GM21717 (cell line): ENCODE measurements around the gene SMAP1.
A peak's percentile ranks its signal among the peaks of the same experiment; 100 is the strongest.

Experiments used
- ATAC-seq: cut with Tn5 transposase; IDR thresholded peaks from one replicate; pipeline ENCODE4 v1.9.1; 2021; ENCODE audit warnings: mild to moderate bottlenecking, moderate library complexity; ENCODE audit not compliant: unreplicated experiment

The SMAP1 gene

DNA sequence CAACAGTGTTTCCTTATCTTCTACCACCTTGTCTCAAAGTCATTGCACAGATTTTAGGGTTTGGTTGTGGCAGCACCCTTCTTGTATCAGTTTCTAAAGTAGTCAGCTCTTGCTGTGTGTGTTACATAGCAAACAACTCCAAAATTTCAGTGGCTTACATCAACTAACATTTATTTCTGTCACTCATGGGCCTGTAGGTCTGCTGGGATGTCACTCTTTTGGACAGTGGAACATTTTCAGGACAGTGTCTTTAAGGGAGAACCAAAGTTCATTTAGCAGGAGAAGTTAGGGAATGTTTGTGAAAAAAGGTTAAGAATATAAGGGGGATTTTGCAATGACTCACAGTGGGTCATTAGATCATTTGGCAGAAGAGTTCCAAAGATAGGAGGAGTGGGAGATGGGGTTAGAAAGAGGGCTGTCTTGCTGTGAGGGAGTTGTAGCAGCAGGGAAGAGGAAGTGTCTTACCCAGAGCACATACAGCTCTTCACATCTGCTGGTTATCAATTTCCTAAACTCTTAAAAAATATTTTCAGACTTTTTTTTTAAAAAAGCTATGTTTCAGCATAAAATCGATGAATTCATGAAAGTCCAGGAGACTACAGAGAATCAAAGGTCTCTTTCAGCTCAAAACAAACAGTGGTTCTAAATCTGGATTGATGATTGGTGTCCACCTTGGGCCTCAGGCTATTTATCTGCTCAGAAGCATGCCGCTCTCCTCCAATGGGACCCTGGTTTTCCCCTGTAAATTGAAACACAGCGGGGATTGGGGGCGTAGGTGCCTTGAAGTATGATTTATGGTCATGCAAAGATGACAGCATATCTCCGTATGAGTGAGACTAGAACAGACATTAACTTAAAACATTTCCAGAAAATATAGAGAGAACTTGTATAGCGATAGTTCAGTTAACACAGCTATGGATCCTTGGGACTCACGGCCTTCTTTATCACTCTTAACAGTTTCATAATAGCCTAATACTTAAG is 171.9 kb downstream of the SMAP1 start:
- ATAC-seq: peak; percentile 67

DNA sequence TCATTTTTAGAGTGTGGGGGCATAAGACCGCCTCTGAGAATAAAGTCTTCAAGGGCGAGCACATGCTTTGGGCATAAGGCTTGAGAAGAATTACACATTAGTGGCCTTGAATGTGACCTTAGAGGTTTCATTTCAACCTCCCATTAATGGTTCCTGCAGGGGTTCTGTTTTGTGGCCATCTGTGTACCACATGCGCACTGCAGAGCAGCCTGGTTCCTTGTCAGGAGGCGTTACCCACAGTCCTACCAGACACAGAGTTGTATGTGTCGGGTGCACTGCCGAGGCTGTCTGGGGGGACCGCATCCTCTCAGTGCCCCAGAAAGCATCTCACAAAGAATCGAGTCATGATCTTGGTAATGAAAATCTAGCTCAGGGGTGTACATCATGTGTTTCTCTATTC is 173.4 kb downstream of the SMAP1 start:
- no peak for ATAC-seq

DNA sequence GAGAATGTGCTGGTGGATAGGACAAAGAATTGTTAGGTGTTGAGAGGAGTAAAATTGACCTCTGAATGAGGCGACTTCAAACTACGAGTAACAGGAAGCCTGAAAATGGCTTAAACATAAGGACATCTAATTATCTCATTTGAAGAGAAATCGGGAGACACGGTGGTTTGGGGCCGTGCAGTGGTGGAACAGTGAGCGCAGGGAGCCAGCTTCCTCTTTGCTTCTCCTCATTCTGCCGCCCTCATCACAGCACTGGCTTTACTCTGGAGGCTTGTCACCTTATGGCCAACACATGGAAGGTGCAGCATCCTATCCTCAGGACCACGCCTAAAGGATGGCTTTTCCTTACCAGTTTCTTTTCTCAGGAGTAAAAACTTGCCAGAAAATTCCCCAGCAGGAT is 174.9 kb downstream of the SMAP1 start:
- no peak for ATAC-seq

DNA sequence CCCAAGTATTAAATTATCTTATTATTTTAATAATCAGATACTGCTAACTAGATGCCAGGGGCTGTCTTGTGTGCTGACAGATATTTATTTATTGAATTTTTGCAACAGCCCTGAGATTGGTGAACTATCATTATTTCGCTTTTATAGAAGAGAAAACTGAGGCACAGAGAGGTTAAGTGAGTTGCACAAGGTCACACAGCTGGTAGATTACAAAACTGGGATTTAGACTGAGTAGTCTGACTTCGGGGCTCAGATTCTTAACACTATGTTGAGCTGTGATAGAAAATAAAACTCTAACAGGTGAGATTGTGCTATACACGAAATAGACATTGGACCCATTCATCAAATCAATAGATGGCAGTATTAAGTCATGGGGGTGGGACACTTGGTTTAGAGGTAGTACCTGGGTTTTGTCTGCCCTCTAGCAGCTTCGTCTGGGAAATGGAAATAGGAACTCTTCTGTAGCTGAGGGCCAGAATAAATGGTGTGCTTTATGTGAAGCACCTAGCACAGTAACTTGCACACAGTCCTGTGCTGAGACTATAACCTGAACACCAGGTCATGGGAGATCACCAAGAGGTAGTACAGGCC is 175.7 kb downstream of the SMAP1 start:
- no peak for ATAC-seq

DNA sequence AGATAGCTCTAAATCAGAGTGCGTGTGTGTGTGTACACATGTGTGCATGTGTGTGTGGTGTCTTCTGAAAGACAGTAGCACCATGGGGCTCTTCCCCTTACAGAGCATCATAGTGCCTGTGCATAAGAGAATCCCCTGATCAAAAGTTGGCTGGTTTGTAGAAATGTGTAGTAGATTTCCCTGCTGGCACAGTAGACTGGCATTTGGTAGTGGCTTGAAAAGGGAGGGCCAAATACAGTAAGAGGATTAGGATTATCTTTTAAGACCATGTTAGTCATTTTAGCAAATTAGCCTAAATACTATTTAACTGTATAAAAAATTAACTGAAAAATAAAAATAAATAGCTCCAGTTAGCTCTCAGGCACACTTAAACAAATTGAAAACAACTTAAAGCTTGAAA is 176.6 kb downstream of the SMAP1 start:
- no peak for ATAC-seq

DNA sequence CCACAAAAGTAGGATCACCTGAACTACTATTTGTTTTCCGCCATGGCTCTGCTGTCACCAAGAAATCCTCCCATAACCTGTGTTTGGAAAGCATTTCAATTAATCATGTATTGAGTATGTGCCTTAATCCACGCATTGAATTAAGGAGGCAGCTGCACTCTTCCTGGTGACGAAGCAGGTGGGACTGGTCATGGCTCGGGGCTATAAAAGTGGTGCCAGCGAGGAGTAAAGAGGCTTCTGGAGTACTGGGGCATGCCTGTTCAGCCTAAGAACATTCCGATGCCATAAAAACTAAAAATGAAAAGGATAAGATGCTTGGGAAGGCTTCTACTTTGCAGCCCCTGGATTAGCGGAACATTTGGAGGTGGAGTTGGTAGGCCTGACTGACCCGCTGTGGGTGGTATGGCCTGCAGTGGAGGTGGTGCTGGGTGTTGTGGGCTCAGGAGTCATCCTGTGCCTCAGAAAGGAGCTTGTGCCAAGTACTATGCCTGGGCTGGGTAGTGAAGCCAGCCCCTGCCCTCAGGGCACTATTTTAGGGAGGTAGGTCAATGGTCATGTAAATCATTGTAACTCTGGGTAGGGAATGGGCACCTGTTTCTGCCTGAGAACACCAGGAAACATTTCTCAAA is 178.6 kb downstream of the SMAP1 start:
- ATAC-seq: no peak

DNA sequence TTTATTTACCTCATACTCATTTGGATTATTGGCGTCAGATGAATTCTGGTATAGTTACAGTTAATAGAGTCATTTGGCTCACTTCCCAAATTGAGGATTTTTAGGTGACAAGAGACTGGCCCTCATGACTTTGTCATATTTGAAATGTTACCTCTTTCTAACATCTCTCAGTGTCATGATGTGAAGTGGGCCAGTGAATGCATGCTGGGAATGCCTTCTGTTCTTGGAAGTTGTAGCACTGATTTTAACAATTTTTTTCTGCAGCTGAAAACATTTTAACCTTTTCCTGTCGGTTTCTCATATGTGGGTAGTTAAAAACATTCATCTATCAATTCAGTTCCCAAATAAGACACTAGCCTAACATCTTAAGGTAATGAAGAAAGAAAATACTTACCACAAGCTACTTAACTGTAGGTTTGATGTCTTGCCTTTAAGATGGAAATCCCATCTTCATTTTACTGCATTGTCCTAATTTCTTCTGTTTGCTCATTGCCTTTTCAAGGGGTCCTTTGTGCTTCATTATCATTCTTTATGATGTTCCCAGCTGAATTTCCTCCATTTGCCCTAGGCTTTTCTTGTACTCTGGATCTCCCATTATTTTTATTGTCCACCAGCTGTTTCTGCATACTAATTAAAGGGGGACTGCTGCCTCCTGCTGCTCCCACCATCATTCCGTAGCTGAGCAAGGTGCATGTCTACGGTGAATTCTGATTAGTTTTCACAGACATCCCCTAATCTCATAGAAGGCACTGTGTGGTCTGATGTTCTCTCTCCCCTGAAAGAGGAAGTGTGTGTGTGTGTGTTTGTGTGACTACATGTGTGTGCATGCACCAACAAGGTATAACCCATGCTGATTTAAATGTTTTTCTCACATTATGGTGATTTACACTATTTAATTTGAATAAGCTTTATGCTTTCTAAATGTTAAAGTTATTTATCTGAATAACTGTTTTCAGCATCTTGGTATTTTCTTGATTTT is 179.7 kb downstream of the SMAP1 start:
- ATAC-seq: no peak

DNA sequence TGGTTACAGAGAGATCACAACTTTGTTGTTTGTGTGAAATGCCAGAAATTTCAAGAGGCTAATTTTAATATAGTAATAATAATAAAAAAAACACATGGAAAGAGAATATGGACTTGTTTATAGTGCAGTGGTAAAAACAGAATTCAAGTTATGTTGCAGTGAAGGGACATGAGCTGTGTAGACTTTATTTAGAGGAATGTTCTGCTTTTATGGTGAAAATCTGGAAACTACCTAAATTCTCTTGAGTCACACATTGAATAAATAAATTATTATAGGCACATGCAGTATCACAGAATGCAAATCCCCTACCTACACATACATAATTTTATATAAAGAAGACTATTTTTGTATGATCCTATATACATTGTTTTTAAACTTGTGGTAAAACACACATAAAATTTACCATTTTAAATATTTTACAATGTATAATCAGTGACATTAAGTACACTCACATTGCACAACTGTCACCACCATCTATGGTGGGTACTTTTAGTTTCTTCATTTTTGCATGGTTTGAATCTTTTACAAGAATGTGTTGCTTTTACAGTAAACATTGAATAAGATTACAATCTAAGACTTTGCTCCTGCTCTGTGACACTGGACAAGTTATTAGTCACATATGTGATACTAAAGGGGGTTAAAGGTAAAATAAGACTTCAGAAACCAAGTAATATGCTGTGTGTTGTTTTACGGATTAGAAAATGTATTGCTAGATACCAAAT is 181.8 kb downstream of the SMAP1 start:
- ATAC-seq: no peak

DNA sequence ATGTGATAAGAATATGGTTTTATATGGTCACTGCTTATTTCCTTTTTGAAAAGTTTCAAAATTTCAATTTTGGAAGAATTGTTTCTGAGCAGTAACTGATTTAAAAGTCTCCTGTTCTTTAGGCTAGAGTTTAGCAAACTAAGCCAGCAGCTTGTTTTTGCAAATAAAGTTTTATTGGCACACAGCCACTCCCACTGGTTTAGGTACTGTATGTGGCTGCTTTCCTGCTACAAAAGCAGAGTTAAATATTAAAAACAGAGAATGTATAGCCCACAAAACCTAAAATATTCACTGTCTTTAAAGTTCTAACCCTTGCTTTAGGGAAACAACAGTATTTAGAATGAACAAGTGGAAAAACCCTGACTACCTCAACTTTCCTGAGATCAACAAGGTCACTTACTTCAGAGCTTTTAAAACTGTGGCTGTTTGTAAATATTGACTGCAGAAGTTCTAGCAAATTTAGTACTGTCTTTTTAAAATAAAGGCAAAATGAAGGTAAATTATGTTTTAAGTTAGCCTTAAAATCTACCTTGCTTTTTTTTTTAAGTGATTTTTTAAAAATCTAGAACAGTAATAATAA is 185.1 kb downstream of the SMAP1 start:
- ATAC-seq: no peak

DNA sequence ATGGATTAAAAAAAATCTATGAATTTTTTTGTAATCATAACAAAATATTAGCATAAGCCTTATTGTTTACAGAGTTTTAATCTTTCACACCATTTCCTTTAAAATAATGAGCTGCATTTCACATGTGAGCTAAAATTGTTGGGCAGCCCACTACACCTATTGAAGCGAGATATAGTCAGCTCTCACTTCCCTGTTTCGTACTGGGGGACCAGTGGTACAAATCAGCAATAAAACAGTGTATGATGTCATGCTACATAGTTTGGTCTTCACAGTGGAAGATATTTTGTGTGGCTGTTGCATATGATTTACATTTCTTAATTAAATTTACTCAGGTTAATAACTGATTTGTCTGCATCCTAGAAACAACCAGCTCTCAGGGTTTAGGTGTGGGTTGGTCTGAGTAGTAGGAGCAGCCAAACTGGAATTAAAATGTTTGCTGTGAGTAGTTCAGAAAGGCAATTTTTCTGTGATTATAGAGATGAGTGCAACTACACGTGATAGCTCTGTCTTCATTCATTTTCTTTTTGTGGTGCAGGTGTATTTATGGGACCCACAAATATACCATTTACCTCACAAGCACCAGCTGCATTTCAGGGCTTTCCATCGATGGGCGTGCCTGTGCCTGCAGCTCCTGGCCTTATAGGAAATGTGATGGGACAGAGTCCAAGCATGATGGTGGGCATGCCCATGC is 189.8 kb downstream of the SMAP1 start:
- ATAC-seq: peak; percentile 98

DNA sequence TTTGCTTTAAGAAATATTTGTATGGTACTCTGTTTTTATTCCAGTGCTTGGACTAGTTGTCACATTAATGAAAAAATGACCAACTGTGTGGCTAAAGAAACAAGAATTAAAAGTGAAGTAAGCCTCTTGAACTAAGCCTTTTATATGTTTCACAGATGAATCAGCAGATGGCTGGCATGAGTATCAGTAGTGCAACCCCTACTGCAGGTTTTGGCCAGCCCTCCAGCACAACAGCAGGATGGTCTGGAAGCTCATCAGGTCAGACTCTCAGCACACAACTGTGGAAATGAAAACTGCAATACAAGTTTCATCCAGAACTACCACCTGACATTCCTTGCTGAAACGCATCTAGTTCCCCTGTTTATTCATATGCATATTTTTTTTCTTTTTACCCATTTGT is 192.4 kb downstream of the SMAP1 start:
- ATAC-seq: no peak

DNA sequence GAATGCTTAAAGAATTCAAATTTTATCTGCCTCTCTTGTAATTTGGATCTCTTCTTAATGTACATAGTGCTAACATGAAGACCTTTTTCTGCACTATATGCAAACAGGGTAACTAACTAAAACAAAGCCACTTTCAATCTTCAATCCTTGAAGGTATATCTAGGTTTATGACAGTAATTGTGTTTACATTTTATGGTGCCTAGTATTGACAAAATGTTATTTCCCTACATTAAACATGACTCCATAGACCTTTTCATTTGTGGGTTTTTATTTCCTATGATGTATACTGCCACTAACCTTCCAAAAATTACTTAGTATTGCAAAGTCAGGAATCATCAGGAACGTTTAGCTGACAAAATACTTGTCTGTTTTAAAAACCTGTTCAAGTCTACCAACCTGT is 193.2 kb downstream of the SMAP1 start:
- ATAC-seq: no peak

DNA sequence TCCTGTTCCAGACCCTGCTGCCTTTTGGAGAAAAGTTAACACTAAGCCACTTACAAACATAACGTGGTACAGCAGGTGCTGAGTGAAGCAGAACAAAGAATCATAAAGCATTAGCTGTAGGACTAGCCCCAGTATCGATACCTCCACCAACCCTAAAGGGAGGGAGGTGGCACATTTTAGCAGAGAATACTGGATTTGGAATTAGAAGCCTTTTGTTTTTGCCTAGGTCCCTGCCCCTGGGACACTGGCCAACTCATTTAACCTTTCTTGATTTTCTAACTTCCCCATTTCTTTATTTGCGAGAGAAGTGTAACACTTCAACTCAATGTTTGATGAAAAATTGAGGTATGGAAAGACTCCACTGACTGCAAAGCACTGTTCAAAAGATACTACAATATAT is 195.7 kb downstream of the SMAP1 start:
- no peak for ATAC-seq

DNA sequence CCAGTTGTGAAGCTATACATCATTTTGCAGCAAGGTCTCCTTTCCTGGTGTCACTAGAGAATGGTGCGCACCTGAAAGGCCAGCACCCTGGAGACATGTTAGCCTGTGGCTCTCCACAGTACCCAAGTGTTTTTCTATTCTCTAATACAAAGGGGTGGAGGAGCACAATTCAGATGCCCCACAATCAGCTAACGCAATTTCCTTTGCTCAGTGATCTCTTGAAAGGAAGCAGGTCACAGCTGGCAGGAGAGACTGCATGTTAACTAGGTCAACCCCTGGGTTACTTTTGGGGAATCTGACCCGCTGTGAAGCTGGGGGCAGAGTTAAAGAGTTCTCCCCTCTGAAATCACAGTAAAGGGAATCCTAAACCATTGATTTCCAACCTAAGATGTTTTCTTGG is 196.7 kb downstream of the SMAP1 start:
- ATAC-seq: no peak

DNA sequence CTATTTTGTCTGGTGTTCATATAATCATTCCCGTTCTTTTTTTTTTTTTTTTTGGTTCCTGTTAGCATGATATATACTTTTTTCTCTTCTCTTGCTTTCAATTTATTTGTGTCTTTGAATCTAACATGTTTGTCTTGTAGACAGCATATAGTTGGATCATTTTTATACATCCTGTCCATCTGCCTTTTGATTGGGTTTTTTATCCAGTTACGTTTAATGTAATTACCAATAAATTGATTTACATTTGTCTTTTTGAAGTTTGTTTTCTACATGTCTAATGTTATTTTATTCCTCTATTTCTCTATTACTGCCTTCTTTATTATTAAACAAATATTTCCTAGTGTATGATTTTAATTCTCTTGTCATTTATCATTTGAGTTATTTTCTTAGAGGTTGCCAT is 204.8 kb downstream of the SMAP1 start:
- ATAC-seq: no peak

DNA sequence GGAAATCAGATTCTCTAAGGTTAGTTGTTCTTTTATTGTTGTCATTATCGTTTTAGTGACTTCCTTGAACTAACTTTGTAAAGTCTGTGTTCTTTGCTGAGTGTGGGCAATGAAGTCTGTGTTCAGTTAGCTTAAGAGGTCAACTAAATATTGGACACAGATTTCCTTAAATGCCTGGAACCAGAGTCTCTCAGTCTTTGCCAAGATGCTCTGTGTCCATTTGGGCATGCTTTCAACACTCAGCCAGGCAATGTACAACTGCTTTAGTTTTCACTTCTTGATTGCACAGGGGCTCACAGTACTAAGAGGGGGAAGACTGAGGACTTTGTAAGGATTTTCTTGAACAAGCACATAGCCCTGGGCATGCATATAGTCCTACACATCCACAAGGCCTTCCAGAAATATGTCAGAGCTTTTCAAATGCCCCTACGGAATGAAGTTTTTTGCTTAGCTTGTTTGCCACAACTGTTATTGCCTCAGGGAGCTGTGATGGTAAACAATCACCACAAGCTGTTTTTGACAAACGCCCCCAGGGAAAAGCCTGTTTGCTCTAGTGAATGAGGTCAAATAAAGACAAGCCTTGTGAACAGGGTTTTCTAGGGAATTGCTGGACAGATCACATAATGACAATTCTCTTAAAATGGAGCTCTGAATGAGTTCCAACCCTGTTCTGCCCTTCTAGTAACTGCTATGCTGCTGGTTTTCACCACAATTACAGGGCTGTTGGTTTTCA is 206.7 kb downstream of the SMAP1 start:
- no peak for ATAC-seq

DNA sequence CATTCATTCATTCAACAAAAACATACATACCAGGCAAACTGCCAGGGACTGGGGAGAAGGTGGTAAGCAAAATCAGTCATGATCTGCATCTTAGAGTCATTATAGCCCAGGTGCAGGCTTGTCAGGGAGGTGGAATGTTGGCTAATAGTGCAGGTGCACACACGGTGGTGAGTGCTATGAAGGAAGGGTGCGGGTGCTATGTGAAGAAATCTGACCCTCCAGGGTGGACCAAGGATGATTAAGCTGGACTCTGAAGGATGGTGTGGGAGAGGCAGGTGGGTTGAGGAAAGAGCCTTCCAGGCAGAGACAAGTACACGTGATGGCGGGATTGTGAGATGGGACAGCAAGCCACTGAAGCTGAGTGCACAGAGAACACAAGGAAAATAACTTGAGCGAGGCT is 211.8 kb downstream of the SMAP1 start:
- ATAC-seq: no peak
